ENCODE results near the gene SYPL2.
A peak's percentile ranks its signal among the peaks of the same experiment; 100 is the strongest.

SYPL2 gene

GRCh38 chr1:109490029-109490933 is 23.9 kb downstream of the SYPL2 start:
- TF ChIP-seq CTCF (IDR thresholded peaks at IDR 0.05; ENCODE audit: unreplicated experiment in 3 of 3), result peak; percentile 74 to 78 (median 74)
- Mint-ChIP-seq H3K4me1 (peaks cover 34% of the 10 kb centered on the region), H3K27ac (peak overlapping the region in 2 of 3 experiments; percentile 40 to 76), H3K9me3 (no peaks in the 10 kb centered on the region), H3K36me3 (ENCODE audit: low read depth) (peaks cover 29% of the 10 kb centered on the region), H3K4me3 (peak overlapping the region; percentile 34 to 76 (median 70)), H3K27me3 (ENCODE audit: low read depth) (no peaks in the 10 kb centered on the region)

- no peaks in the 10 kb centered on the region for H3K27me3 Mint-ChIP-seq (ENCODE audit: low read depth)
- no peaks in the 10 kb centered on the region for H3K9me3 Mint-ChIP-seq
- H3K4me3 Mint-ChIP-seq, result peak overlapping the region in 2 of 3 experiments; percentile 70 to 76
- TF ChIP-seq CTCF (IDR thresholded peaks at IDR 0.05; ENCODE audit: unreplicated experiment in 3 of 3), result no peak
- H3K27ac Mint-ChIP-seq, result peak overlapping the region in 2 of 3 experiments; percentile 40 to 76
- peaks cover 37% of the 10 kb centered on the region for H3K4me1 Mint-ChIP-seq
- peaks cover 27% of the 10 kb centered on the region for H3K36me3 Mint-ChIP-seq (ENCODE audit: low read depth)
Measured at GRCh38 chr1:109490934-109491302, 24.6 kb downstream of the SYPL2 start.

GRCh38 chr1:109491372-109491771 is 25.0 kb downstream of the SYPL2 start:
- Mint-ChIP-seq H3K4me3 (no peak overlapping the region), H3K36me3 (ENCODE audit: low read depth) (peaks cover 26% of the 10 kb centered on the region), H3K27me3 (ENCODE audit: low read depth) (no peaks in the 10 kb centered on the region), H3K9me3 (no peaks in the 10 kb centered on the region), H3K27ac (no peak overlapping the region), H3K4me1 (peaks cover 38% of the 10 kb centered on the region)
- TF ChIP-seq CTCF (IDR thresholded peaks at IDR 0.05; ENCODE audit: unreplicated experiment in 3 of 3), result no peak

GRCh38 chr1:109492779-109493178 is 26.4 kb downstream of the SYPL2 start:
- no peaks in the 10 kb centered on the region for H3K27me3 Mint-ChIP-seq (ENCODE audit: low read depth)
- H3K4me1 Mint-ChIP-seq, result peaks cover 45% of the 10 kb centered on the region
- peak overlapping the region; percentile 92 to 94 (median 92) for H3K4me3 Mint-ChIP-seq
- TF ChIP-seq CTCF (IDR thresholded peaks at IDR 0.05; ENCODE audit: unreplicated experiment in 3 of 3), result no peak
- H3K36me3 Mint-ChIP-seq (ENCODE audit: low read depth), result peaks cover 25% of the 10 kb centered on the region
- no peaks in the 10 kb centered on the region for H3K9me3 Mint-ChIP-seq
- H3K27ac Mint-ChIP-seq, result peak overlapping the region in 1 of 3 experiments; percentile 29

GRCh38 chr1:109493227-109493626 is 26.9 kb downstream of the SYPL2 start:
- Mint-ChIP-seq H3K27ac (peak overlapping the region in 1 of 3 experiments; percentile 60), H3K27me3 (ENCODE audit: low read depth) (no peaks in the 10 kb centered on the region), H3K36me3 (ENCODE audit: low read depth) (peaks cover 25% of the 10 kb centered on the region), H3K4me3 (peak overlapping the region; percentile 92 to 94 (median 92)), H3K4me1 (peaks cover 46% of the 10 kb centered on the region), H3K9me3 (no peaks in the 10 kb centered on the region)
- no peak for TF ChIP-seq CTCF (IDR thresholded peaks at IDR 0.05; ENCODE audit: unreplicated experiment in 3 of 3)
